Effector CD4-positive, alpha-beta T cell (primary cell): Measurements from ENCODE around the gene FKBP2.

Source experiments
- DNase-seq: peaks from one replicate; pipeline ENCODE4 v3.0.0-alpha.2; 2020

FKBP2 gene

DNA sequence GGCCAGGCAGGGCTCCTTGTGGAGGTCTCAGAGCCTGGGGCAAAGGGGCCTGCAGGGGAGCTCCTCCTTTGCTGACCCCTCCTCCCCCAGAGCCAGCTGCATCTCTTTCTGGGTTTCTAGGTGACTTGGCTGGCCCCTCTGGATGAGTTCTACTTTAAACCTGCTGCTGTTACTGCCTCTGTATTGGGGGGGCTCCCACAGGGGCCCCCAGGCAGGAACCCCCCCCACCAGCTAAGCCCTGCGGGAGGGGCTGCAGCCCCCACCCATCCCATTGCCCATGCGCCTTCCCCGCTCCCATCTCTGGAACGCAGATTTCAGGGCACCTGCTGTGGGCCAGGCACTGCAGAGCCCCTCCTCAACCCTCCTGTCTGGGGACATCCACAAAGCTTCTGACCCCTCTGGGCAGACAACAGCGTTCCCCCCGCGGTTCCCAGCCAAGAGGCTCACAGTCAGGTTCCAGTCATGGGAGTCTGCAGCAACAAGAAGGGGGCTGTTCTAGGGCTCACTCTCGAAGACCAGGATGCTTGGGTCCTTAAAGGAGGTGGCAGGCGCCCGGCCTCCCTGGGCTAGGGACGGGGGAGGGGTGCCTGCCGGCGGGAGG lies 9.6 kb downstream of the FKBP2 start:
- no peak for DNase-seq

DNA sequence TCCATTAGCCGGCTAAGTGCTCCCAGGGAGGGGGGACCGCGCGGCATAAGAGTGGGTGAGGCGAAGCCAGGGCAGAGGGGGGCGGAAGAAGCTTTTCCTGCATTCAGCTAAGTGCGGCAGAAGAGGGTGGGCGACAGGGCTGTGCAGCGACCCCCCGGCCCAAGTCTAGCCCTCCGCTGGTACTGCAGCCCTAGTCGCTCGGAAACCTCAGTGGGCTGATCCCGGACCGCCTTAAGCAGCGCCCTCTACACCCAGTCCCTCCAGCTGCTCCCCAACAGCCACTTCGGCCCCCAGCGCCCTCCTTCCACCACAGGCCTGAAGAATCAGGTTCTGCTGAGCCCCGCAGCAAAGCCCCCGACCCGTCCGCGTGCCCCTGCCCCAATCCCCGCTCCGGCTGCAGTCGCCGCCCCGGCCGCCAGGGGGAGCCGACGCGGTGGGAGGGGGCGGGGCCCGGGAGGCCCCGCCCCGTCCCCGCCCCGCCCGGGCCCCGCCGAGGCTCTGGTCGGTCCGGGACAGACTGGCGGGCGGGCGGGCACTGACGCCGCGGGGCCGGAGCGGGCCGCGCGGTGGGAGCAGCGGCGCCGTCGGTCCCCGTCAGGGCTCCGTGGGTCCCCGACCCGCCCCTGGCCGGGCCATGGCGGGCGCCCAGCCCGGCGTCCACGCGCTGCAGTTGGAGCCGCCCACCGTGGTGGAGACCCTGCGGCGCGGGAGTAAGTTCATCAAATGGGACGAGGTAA lies 10.3 kb downstream of the FKBP2 start, which contains the start of gene PLCB3:
TSS of gene PLCB3 (plus strand) at position 515 of the 737 bp plus-strand sequence. CDS start at position 635, 120 bp downstream.
- DNase-seq: peak; percentile 59

DNA sequence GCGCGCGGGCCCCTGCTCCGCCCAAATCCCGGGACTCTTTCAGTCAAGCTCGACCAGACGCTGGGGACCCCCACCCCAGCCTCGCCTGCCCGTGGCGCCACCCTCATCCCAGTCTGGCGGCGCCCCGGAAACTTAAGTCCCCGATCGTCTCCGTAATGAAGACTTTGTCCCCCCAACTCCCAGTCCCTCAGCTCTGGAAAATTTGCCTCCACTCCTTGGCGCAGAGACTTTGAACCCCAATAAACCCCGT lies 10.8 kb downstream of the FKBP2 start:
- DNase-seq: no peak

DNA sequence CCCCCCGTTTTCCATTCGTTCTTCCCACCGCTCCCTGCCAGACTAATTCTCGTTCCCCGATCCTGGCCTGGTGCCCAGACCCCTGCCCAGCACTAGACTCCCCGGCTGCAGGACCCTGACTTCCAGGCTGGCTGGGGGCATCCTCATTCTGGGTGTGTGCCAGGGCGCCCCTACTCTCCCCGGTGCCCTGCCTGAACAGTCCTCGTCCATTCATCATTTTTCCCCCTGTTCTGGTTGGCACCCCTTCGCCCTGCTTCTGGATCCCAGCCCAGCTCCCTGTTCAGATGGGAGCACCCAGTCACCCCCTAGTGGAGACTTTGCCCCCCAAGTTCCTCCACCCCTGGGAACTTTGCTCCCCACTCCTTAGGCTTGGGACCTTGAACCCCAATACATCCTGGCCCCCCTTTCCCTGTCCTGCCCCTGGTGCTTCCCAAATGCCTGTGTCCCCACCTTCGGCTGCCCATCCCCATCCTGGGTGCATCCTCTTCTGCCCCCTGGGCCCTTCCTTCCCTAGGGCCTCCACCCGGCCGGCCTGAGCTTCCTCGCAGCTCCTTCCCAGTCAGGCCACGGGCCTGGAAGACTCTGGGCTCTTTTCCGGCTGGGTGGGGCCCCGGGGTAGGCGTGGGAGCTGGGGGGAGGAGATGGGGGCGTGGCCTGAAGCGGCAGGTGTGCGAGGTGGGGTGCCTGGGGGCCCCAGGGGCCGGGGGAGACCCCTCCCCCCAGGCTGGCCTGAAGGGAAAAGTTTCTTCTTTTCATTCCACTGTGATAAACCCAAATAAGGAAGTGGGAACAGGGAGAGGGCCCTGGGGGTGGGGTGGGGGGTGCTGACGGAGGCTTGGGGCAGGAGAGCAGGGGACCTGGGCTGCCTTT lies 11.3 kb downstream of the FKBP2 start:
- no peak for DNase-seq

DNA sequence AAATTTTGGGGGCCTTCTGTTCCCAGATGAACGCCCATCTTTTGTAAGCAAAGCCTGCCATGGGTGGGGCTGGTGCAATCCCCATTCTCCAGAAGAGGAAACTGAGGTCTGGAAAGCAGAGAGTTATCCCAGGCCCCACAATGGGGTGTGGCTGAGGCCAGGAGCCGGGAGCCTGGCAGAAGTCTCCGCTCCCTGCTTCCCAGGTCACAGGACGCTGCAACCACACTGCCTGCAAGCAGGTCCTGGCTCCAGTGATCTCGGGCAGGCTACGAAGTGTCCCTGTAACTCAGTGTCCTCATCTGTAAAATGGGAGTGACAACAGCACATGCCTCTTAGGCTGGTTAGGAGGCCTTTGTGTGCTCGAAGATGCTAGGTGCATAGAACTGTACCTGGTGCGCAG lies 12.1 kb downstream of the FKBP2 start:
- no peak for DNase-seq

DNA sequence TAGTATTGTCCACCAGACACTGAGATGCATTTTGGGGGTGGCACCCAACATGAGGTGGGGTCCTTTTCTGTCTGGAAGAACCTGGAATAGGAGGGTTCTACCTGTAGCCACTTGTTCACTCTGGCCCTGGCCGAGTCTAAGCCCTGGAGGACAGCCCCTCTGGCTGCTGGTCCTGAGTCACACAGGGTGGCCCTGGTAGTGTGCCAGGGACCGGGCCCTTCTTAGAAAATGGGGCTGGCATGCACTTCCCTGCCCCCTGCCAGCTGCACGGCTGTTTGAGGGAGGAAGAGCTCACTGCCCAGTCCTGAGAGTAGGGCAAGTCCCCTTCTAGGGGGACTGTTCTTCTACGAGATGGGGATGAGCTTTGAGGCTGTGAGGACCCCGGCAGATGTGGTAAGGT lies 12.6 kb downstream of the FKBP2 start:
- no peak for DNase-seq

DNA sequence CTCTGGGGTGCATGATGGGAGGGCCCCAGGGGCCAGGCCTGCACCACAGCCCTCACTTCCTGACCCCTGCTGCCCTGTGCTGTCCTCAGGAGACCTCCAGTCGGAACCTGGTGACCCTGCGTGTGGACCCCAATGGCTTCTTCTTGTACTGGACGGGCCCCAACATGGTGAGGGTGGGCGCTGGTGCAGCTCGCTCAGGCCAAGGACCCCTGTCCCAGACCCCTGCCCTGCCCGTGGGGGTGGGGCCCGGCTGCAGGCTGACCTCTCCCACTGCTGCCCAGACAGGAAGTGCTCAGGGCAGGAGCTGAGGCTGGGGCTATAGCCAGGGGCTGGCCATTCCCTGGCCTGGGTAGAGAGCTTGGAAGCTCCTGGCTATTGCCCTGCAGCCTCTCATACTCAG lies 13.4 kb downstream of the FKBP2 start:
- no peak for DNase-seq

DNA sequence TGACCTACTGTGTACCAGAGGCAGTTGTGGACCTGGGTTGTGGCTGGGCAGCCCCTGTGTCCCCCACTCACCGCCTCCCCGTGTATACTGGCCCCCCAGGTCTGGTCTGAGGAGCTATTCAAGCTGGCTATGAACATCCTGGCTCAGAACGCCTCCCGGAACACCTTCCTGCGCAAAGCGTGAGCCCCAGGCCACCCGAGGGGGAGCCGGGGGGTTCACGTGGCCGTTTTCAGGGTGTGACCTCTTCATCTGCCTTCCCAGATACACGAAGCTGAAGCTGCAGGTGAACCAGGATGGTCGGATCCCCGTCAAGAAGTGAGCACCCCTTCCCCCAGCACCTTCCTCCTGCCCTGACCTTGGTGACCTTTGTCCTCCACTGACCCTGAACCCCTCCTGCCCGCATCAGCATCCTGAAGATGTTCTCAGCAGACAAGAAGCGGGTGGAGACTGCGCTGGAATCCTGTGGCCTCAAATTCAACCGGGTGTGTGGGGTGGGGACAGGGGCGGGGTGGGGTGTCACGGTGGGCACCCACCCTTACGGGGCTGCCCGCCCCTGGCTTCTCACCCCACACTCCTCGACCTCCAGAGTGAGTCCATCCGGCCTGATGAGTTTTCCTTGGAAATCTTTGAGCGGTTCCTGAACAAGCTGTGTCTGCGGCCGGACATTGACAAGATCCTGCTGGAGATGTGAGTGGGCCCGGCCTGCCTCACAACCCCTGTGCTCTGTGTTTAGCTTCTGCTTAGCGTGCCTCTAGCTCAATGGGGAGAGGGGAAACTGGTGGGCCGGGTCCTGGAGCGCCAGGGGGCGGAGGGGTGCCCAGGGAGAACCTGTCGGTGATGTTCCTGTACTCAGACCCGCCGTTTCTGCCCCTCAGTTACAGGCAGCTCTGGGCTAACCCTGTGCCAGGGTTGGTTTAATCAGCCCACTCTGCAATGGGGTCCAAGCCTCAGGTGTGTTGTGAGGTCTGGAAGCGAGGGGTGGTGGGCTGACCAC lies 14.5 kb downstream of the FKBP2 start:
- DNase-seq: no peak

DNA sequence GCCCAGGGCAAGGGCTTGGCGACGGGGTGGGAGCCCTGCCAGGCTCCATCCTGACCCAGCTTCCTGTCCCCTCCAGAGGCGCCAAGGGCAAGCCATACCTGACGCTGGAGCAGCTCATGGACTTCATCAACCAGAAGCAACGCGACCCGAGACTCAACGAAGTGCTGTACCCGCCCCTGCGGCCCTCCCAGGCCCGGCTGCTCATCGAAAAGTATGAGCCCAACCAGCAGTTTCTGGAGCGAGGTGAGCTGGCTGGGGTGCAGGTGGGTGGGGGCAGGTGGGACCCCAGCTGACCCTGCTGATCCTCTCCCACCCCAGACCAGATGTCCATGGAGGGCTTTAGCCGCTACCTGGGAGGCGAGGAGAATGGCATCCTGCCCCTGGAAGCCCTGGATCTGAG lies 15.4 kb downstream of the FKBP2 start:
- no peak for DNase-seq

DNA sequence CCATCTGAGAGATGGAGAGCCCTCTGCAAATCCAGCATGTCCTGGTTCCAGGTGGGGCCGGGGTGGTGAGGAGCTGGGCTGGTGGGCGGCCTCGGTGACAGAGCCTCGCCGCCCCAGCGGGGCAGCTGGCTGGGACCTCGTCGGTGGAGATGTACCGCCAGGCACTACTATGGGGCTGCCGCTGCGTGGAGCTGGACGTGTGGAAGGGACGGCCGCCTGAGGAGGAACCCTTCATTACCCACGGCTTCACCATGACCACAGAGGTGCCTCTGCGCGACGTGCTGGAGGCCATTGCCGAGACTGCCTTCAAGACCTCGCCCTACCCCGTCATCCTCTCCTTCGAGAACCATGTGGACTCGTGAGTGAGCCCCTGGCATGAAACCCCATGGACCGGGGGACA lies 17.5 kb downstream of the FKBP2 start:
- DNase-seq: no peak

DNA sequence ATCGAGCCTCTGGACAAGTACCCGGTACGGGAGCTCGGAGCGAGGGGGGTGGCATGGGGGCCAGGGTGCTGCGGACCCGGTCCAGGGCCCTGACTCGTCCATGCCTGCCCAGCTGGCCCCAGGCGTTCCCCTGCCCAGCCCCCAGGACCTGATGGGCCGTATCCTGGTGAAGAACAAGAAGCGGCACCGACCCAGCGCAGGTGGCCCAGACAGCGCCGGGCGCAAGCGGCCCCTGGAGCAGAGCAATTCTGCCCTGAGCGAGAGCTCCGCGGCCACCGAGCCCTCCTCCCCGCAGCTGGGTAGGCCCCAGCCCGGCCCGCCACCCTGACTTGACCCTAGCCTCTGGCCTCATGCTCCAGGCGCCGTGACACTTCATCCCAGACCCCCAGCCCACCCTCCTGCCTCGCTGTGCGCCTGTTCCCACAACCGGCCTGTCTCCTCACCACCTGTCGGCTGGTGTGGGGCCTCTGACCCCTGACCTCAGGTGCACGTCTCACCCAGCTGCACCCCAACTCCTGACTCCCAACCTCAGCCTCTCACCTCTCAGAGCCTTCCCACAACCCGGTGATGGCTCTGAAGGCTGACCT lies 18.1 kb downstream of the FKBP2 start:
- DNase-seq: no peak

DNA sequence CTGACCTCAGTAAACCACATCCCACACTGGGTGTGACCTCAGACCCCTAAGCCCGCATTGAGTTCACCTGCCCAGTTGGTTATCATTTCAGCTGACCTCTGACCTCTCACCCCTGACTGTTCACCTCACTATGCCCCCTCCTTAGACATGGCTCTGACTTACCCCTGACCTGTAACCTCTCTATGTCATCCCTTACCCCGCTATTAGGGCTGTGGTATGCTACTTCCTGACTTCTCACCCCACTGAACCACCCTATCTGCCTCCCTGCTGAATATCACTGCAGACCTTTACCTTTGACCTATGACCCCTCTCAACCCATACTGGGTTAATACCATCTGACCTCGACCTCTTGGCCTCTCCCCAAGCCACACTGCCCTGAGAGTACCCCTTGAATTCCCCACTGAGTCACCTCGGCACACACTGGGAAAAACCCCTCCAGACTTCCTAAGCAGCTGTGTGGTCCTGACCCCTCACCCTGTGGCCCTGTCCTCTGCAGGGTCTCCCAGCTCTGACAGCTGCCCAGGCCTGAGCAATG lies 18.7 kb downstream of the FKBP2 start:
- no peak for DNase-seq

DNA sequence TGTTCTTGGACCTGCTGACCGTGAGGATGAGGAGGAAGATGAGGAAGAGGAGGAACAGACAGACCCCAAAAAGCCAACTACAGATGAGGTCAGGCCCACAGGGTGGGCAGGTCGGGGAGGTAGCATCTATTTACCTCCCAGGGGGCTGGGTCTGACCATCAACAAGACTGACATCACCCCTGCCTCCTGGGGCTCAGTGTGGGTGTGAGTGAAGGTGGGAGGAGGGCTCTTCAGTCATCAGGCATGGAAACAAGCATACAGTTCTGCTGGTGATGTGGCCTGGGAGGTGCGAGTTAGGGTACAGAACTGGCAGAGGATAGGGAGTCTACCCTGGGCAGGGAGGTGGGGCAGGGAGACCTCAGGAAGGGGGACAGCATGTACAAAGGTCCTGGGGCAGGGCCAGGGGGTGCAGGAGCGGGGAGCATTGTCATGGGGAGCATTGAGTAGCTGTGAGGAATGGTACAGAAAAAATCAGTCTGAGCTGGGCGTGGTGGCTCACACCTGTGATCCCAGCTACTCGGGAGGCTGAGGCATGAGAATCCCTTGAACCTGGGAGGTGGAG lies 19.3 kb downstream of the FKBP2 start:
- no peak for DNase-seq

DNA sequence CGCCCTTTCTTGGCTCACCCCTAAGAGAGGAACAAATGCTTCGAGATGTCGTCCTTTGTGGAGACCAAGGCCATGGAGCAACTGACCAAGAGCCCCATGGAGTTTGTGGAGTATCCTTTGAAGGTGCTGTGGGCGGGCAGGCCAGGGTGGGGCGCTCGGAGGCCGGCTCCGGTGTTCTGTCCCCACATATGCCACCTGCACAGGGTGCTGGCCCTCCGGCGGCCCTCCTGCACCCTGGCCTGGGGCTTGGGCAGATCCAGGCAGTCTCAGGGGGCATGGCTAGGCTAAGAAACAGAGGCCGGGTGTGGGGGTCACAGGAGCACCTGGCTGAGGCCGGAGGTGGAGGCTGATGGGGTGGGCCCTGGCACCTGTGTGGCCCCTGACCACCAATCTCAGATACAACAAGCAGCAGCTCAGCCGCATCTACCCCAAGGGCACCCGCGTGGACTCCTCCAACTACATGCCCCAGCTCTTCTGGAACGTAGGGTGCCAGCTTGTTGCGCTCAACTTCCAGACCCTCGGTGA lies 20.7 kb downstream of the FKBP2 start:
- DNase-seq: no peak

DNA sequence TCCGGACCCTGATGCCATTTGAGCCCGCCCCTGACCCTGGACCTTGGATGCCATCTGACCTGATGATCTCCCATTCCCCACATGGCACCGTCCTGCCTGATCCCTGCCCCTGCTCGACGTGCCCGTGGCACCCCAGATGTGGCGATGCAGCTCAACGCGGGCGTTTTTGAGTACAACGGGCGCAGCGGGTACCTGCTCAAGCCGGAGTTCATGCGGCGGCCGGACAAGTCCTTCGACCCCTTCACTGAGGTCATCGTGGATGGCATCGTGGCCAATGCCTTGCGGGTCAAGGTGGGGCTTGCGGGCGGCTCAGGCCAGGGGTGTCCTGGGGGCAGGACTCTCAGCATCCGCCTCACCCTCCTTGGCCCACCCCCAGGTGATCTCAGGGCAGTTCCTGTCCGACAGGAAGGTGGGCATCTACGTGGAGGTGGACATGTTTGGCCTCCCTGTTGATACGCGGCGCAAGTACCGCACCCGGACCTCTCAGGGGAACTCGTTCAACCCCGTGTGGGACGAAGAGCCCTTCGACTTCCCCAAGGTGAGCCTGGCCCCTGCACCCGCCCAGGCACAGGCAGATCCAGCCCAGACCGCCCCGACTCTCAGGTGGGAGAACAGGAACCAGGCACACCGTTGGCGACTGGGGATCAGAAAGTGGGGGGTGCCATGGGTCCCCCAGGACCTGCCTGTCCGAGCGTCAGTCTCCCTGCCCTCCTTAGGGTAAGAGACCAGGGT lies 21.5 kb downstream of the FKBP2 start:
- DNase-seq: no peak

DNA sequence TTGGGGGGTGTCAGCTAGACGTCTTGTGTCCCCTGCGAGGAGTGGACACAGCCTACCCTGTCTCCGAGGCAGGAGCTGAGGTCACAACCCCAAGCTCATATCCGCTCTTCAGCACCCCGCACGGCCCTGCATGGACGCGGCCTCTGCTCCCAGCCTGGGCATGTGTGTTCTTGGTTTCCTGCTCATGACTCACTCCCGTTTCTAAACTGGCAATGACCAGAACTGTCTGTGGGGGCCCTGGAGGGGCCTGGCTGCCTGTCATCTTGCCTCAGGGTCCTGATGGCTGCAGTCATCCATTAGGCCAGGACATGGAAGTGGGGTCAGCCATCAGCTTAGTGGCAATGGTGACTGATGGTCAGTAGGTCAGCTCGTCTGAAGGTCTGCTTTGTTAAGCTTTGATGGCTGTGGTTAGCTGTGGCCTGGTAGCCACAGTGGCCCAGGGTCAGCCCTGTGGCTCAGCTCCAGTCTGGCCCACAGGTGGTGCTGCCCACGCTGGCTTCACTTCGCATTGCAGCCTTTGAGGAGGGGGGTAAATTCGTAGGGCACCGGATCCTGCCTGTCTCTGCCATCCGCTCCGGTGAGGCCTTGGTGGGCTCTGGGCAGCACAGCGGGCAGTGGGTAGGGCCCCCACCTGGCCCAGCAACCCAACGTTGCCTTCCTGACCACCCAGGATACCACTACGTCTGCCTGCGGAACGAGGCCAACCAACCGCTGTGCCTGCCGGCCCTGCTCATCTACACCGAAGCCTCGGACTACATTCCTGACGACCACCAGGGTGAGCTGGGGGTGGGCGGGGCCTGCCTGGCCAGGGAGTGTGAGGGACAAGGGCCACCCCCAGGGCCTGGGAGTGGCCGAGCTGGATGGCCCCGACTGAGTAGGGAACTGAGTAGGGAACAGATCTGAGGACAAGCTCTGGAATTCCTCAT lies 22.4 kb downstream of the FKBP2 start:
- DNase-seq: no peak

DNA sequence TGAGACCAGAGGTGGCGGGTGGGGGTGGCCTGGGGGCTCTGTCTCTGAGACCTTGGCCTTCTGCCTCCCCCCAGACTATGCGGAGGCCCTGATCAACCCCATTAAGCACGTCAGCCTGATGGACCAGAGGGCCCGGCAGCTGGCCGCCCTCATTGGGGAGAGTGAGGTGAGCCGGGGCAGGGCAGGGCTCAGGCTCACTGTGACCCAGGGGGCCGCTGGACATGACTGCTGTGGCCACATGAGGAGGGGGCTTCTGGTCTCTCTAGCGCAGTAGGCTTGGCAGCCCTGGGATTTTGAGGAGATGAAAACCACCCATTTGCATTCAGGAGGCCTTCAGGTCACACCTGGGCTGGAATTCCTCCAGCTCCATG lies 23.0 kb downstream of the FKBP2 start:
- no peak for DNase-seq

DNA sequence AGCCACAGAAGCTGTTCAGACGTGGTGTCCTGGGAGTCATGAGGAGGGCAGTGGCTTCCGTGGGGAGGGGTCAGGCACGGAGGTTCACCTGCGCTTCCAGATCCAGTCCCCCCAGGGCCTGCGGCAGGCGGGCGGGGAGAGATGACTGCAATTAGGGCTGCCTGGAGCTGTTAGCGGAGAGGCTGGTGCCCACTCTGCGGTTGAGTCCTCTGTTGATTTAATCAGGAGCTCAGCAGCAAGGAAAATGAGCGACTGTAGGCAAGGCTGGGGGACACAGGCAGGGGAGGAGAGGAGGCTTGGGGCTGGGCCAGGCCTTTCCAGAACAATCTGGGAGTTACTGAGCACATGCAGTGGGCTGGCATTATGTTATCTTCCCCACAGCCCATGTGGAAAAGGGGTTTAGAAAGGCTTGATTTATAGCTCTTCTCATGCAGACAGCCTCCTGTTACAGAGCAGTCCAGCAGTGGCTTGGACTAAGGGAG lies 23.5 kb downstream of the FKBP2 start:
- DNase-seq: no peak
